ENCODE results near the gene RBSN.

- TF ChIP-seq CTCF (IDR thresholded peaks at IDR 0.05 in 4 of 5, conservative IDR thresholded peaks at IDR 0.05 in 1 of 5): no peak
- TF ChIP-seq POLR2A (IDR thresholded peaks at IDR 0.05): no peak
Measured at GRCh38 chr3:15079091-15079490, 19.9 kb downstream of the RBSN start.
